NCI-H748 treated with DMSO at 0.1 percent for 48 hours (cell line): Measurements from ENCODE around the gene EGFR.
A peak's percentile ranks its signal among the peaks of the same experiment; 100 is the strongest.

Source experiments
- DNase-seq: peaks from one replicate; lab custom pipeline; 2025; lab: John Stamatoyannopoulos, UW

The EGFR gene

DNA sequence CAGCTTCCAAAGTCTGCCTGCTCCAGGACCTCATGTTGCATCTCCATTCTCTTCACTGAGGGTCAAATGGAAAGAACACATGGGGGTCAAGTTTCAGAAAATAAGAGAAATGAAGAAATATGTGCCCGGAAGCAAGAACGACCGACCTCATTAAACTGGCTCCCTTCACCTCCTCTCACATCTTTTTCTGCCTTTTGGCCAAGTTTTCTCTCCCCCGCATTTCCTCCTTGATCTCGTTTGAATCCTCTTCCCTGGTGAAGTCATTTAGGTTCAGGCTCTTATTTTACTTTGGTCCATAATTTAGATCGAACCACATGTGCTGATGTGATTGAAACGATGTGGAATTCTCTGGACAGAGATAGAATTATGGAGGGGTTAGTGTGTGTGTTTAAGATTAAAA is 44.2 kb downstream of the EGFR start:
- DNase-seq = no peak

DNA sequence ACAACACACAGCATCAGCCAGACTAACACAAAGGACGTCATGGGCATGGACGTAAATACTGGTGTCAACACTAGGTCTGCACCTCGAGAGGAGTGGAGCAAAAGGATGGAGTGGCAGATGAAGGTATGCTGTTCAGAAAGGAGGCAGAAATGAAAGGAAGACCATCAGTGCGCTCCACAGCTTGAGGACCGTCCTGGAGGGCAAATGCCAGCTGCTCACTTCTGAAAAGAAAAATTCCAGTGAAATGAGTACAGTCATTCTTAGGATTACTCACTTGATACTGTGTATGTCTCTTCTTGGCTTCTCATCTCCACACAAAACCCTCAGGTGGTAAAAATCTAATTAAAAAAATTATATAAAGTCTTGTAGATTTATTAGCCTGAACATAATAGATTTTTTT is 44.8 kb downstream of the EGFR start:
- DNase-seq = no peak

DNA sequence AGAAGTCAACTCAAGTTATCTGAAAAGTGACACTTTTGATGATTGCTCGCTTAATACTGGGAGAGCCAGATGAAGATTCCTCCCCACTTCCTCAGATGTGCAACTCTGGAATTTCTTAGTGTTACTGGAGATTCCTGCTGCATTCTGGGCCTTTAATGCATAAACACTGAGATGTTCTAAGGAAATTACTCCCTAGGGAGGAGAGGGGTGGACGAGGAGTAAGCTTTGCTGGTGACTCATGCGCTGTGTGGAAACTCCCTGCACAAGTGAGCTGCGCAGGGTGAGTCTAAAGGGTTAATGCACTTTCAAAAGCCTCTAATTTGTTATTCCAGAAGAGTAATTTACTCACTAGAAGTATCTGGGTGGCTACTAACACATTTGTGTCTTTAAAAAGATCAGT is 46.3 kb downstream of the EGFR start:
- DNase-seq = no peak

DNA sequence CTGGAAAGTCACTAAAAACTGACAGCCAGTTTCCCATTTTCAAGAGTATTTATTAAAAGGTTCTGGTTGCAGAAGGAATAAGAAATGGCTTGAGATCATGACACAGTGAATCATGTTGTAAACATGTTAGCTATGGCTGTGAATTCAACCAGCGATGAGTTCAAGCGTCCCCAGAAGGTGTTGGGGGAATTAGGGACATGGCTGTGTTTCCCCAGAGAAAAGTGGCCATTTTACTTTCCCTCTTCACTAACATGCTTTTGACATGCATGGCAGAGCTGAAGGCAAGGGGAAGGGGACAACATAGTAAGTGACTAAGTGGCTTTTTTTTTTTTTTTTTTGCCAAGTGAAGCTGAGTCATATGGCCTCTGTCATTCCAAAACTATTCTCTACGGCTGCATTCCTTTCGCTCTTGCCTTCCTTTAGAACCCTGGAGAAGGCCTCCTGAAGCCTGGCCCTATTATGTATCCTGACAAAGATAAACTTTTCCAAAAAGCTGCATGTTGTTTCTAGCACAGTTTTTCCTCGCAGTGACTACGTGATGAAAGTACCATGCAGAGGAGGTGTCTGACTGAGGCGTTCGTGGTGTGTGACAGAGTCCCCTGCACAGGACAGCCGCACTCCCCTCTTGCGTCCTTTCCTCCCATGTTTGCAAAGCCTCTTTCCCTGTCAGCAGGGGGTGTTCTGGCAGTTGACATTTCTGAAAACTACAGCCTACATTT is 46.9 kb downstream of the EGFR start:
- no peak for DNase-seq

DNA sequence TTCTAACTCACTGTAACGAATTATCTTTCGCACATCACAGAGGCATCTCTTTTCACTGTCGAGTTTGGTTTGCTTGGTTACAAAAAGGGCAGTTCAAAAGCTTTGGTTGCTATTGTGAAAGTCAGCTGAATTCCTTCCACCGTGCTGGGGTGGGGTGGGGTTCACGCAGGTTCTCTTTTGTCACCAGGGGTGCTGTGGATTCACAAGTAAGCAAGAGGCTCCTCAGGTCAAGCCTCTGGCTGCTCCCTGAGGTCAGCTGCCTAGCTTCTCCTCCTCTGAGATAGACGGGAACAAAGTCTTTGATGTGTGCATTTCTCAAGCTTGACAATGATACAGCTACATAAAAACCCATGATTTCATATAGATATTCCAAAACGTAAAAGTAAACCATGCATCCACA is 47.7 kb downstream of the EGFR start:
- no peak for DNase-seq

DNA sequence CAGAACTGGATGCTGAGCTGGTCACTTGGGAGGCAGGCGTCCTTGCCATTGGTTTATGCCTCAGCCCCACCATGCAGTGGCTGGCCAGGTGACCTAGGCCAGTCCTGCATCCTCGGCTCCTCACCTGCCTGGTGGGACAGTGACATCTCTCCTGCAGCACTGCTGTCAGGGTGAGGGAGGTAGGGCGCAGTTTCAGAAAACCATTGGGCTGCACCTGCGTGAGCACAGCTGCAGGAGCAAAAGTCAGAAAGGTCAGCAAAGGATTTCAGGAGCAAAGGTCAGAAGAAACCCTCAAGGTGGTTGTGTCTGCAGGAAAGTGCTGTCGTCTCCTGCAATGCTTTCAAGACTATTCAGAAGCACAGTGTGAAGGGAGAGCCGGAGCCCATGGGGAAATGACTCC is 48.1 kb downstream of the EGFR start:
- no peak for DNase-seq

DNA sequence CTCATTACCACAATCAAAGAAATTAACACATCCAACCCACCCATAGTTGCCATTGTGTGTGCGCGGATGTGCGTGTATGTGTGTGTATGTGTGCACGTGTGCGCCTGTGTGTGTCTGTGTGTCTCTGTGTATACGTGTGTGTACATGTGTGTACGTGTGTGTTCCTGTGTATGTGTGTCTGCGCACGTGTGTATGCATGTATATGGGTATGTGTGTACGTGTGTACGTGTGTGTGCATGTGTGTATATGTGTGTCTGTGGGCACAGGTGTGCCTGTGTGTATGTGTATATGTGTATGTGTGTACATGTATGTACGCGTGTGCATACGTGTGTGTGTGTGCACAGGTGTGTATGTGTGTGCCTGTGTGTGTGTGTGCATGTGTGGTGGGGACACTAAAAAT is 48.9 kb downstream of the EGFR start:
- no peak for DNase-seq

DNA sequence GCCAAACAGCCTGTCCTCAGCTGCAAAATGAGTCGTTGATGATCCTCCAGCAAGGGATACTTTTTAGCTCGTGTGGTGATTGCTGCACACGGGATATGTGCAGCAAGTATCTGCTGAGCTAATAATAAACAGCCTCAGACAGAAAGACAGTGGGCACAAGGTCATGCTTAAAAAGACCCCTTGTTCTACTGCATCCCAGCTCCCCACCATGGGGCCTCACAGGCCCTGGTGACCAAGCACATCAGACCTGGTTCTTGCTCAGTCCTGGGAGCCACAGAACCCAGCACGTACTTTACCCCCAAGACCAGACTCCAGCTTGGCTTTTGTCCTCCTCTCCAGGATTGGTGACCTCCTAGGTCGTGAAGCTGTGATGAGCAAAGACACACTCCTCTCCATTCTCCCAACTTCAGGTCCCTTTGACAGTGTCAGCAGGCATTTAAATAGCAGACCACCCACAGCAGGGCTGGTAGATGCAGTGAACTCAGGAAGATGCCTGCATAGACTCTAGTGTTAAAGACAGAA is 50.5 kb downstream of the EGFR start:
- DNase-seq = no peak

DNA sequence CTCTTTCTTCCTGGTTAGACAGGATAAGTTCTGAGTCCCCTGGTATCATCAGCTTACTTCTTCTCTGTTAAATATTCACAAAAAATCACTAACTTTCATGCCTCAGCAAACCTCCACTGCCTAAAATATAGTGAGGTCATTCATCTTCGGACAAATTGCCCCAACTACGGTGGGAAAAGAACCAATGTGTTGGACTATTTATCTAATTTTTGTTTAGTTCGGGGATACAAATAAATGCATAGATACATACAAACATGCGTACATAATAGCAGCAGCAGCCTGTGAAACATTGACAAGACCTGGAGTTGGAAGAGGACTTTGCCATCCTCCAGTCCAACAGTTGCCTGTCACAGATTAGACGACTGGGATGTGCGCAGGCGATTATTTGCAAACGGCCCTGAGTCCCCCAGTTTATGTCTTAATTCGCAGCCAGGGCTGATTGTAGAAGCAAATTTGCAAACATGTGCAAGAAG is 51.5 kb downstream of the EGFR start:
- no peak for DNase-seq

DNA sequence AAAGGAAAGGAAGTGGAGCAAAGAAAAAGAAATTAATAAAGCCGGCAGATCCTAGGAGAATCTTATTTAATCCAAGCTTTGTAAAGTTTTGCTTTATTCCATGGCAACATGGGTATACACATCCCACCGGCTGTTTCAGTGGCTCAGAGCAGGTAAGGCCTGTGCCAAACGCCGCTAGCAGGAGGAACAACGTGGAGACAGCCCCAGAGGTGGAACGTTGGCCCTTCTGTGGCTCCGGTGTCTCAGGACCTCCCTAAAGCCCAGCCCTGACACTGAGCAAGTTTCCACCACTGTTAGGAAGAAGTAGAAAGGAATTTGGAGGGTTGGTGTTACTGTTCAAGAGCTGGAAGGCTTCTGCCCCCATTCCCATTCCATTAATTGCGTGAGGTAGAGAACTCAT is 52.0 kb downstream of the EGFR start:
- DNase-seq = no peak

DNA sequence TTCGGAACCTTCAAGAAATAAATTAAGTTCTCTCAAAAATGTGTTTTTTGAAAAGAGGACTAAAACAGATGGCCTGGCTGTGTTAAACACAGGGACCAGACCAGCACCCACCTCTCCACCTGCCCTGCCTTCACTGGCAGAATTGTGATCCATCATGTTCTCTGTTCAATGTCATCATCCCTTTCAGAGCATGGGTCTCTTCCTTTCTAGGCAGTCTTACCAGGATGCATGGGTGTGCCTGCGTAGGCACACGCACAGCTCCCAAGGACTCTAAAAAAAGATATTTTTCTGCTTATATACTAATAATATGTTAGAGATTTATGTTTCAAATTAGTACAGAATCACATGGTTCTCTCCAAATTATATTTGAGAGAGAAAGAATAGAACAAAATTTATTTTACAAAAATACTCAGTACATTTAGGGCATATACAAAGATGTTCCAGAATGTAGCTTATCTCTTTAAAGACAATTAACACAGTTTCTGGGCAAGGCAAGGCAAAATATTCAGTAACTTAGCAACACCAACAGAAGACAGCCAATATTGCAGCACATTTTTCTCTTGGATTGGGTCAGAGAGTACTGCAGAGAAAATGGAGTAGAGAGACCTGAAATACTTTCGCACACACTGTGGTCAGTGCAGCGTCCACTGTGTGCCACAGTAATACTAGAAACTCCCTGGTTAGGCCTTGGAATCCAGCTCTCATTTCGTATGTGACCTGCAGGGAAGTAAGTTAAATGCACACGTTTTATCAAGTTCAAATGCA is 52.8 kb downstream of the EGFR start:
- no peak for DNase-seq

DNA sequence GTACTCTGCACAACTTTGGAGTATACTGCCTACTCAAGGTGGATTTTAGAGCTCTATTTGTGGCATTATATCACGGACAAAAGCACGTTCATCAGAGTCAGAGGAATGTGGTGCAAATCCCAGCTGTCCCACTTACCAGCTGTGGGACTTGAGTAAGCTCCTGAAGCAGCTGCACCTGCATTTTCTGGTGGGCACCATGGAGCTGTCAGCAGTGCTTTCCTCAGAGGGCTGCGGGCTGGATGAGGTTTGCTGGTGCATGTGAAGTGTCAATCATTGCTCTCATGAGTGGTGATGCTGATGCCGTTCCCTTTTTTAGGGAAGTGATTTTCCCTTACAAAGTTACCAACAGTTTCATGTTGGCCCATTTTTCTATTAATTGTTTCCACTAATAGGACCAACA is 53.4 kb downstream of the EGFR start:
- no peak for DNase-seq

DNA sequence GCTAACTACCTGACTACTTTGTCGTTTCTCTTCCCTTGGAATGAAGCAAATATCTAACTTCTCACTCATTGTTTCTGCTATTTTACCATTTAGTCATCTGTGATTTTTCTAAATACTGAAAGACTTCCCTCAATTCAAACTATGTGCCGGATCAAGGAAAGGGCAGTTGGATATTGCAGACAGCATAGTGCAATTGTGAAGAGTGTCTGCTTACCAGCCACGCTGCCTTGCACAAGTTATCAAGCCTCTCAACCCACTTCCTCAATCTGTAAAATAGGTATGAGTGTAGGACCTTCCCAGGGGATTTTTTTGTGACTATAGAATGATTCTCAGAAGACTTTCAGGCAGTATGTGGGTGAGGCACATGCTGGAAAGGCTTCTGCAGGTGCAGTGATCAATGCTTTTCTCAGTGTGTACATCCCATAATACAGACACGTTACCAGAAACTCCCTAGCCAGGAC is 54.3 kb downstream of the EGFR start:
- DNase-seq = no peak

DNA sequence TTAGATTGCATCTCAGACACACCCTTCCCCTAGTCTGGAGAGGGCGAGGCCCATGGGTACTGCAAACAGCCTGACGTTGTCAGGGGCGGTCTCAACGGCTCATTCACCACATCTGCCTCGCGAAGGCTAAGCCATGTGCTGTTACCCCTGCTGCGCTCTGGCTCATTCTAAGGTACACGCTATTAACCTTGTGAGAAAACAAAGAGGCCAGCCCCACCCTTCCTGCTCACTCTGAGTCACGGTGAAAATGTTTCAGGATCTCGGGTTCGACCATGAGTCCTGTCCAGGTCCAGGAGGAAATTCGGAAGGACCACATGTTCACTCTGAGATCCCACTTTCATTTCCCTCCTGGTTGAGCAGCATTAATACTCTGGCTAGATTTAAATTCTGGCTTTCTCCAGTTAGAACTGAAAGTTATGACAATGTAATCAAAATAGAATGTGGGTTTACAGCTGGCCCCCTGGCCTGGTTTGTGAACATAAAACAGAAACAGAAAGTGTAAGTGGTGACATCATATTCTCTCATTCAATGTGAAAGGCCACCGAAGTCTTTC is 55.2 kb downstream of the EGFR start:
- DNase-seq = peak; percentile 83

DNA sequence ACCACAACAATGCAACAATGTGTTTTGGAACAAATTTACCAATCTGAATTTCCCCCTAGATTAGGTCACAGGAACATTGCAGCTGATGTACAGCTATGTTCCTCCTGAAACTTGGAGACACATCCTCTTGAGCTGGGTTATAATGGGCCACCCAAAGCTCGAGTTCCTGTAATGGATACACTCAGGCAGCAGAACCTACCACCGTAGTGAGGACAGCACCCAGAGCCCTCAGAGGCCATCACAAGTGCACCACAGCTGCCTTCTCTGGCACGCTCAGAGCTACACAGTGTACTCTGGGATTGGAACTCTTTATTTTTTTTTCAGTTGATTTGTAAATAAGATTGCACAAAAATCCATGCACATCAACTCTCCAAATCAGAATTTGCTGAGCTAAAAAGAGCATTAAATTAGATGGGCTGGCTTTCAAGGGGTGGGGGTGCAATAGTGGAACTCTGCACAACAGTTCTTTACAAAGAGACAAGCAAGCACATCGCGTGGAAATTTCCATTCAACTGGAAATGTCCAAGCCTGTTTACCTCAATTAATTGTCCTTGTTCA is 56.7 kb downstream of the EGFR start:
- no peak for DNase-seq

DNA sequence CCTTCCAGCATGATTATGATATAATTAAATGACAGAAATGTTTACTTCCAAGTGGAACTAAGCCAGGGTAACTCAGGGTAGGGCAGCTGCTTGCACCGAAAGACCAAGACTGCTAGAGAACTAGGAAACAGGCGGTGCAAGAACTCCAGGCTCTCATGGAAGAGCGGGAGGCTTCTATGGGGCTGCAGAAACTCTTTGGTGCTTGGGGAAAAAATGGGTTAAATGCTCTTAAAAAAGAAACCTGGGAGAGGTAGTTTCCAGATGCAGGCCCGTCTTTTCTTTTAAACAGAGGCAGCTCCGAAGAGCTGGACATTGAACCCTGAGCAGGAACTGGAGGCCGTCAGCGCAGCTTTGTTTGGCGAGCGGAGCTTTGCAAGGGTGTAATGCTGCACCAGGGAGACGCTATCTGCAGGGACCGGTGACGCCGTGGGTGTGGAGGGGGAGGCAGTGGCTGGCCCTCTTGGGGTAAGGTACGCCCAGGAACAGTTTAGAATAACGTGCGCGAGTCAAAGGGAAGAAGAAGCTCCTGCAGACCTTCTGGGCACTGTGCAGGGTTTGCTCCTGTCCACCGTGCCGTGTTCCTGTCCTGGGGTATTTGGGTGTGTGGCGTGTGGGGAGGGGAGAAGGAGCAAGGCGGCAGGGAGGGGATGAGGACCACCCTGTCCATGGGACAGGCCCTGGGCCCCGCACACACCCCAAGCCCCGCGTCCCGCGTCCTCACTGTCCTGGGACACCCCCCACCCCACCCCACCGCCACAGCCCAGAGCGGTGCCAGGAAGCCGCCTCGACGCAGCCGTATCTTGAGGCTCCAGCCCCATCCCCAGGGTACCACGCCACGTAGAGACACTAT is 59.0 kb downstream of the EGFR start:
- no peak for DNase-seq

DNA sequence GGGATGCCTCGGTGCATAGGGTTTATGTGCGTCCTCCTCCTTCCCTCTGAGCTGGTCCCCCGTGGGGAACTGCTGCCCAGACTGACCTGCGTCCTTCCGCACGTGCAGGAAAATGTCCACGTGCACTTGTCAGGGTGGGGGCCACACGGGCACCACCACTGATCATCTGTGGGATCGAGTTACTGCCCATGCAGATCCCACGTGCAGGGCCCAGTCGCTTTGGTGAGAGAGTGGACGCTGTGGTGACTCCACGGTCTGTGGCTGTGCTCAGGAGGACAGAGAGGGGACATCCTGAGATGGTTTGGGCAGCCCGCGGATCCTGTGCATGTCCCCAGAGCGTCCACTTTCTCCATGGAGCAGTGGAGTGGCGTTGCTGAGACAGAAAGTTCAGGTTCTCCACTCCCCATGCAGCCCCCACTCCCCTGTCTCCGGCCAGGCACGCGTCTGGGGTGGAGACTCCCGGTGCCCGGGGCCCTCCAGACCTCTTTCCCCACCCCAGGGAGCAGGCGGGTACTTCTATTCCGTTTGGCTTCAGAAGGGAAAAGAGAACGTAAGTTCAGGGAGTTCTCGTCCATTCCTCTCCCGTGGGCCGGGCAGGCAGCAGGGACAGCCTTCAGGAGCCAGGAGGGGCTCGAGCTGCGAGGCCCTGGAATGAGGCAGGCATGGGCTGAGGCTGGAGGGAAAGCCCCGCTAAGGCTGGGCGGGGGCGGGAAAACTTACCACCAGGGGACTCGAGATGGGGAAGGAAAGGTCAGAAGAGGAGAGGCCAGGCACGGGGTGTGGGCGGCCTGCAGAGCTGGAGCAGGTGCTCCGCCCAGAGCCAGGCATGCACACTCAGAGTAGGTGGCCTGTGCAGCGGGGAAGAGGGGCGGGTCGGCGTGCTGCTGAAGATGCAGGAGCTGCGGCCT is 59.9 kb downstream of the EGFR start:
- no peak for DNase-seq

DNA sequence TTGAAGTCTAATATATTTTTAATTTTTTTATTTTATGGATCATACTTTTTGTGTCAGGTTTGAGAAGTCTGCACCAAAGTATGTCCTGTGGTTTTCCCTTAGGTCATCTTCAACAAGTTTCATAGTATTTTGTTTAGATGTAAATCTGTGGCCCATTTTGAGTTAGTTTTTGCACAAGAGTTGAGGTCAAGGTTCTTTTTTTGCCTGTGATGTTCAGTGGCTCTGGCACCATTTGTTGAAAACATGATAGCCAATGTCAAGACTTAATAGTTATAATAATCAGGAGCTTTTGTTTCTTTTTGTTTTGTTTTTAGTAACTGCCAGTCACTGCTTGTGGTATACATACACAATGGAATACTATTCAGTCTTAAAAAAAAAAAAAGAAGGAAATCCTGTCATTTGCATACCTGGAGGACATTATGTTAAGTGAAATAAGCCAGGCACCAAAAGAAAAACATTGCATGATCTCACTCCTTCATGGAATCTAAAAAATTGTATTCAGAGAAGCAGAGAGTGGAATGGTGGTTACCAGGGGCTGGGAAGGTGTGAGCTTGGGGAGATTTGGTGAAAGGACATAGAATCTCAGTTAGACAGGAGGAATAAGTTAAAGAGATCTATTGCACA is 61.3 kb downstream of the EGFR start:
- DNase-seq = no peak

DNA sequence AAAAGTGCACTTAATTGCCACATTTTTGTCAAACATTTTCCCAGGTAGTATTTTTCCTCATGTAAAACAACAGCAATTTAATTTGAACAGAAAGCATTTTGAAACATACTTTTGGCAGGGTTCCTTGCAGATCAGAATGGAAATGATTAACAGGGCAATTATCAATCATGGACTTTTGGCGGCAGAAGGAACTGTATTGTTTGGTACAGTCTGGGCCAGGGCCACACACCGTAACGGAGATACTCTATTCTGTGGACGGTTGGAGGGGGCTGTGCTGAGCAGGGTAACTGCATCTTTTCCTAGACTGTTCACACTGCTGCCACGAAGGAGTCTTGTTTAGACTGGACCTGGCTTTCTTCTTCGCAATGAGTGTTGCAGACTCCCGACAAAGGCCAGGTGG is 62.3 kb downstream of the EGFR start:
- no peak for DNase-seq
